8988T (cell line): ENCODE measurements around the gene FGD6.

ENCODE experiments used
- DNase-seq: peaks from one replicate; pipeline ENCODE4 v3.0.0; 2011

Gene FGD6

GRCh38 chr12:95231190-95231589 lies 13.9 kb upstream of the FGD6 start:
- DNase-seq, result no peak

GRCh38 chr12:95230313-95230712 lies 13.0 kb upstream of the FGD6 start:
- no peak for DNase-seq

GRCh38 chr12:95229636-95230035 lies 12.4 kb upstream of the FGD6 start:
- no peak for DNase-seq

- DNase-seq, result no peak
Measured at GRCh38 chr12:95228617-95229016, 11.3 kb upstream of the FGD6 start.

- DNase-seq, result no peak
Measured at GRCh38 chr12:95227818-95228356, 10.6 kb upstream of the FGD6 start.

GRCh38 chr12:95225645-95226212 lies 8.5 kb upstream of the FGD6 start:
- no peak for DNase-seq

GRCh38 chr12:95224202-95225170 lies 7.2 kb upstream of the FGD6 start:
- no peak for DNase-seq

- no peak for DNase-seq
Measured at GRCh38 chr12:95220726-95221125, 3.5 kb upstream of the FGD6 start.

- DNase-seq, result no peak
Measured at GRCh38 chr12:95220190-95220589, 2.9 kb upstream of the FGD6 start.

GRCh38 chr12:95218150-95219133 lies 1.2 kb upstream of the FGD6 start:
- DNase-seq, result no peak

- DNase-seq, result no peak
Measured at GRCh38 chr12:95216711-95217376, 423 bp downstream of the FGD6 start.

GRCh38 chr12:95215949-95216348 lies 1.3 kb downstream of the FGD6 start:
- DNase-seq, result no peak

GRCh38 chr12:95214466-95214865 lies 2.8 kb downstream of the FGD6 start:
- no peak for DNase-seq

- DNase-seq, result no peak
Measured at GRCh38 chr12:95213928-95214327, 3.3 kb downstream of the FGD6 start.

- DNase-seq, result no peak
Measured at GRCh38 chr12:95213119-95213518, 4.1 kb downstream of the FGD6 start.

GRCh38 chr12:95212586-95212985 lies 4.7 kb downstream of the FGD6 start:
- DNase-seq, result no peak

GRCh38 chr12:95208678-95209077 lies 8.6 kb downstream of the FGD6 start:
- no peak for DNase-seq

GRCh38 chr12:95207407-95207806 lies 9.9 kb downstream of the FGD6 start:
- no peak for DNase-seq

- DNase-seq, result no peak
Measured at GRCh38 chr12:95206916-95207315, 10.4 kb downstream of the FGD6 start.

GRCh38 chr12:95205685-95206084 lies 11.6 kb downstream of the FGD6 start:
- DNase-seq, result no peak

GRCh38 chr12:95205016-95205624 lies 12.1 kb downstream of the FGD6 start:
- DNase-seq, result no peak
